GM12878 (cell line): ENCODE results near the gene ADGRF1. TPM values are rescaled to one million over a fixed set of nuclear protein-coding genes. Genes with fewer than 3 reads are reported as not detected.

Experiments
- ATAC-seq: fragments of 200-7000 bp; cut with Tn5 transposase; 3 replicates; pipeline ENCODE4 v1.9.1; 2020; ENCODE audit warnings: mild to moderate bottlenecking, moderate library complexity
- BruUV-seq: library from RNA; stranded (reverse); fragments of 400-500 nt; replicated peaks from 2 replicates; lab custom pipeline; 2021; lab: Mats Ljungman, UMichigan
- CTCF ChIA-PET: fragments of 300-600 bp; sonication (Branson Sonifier 250); formaldehyde crosslinking; extraction: SDS; loops from one replicate; lab custom pipeline; 2021; ENCODE audit warnings: inconsistent platforms; lab: Yijun Ruan, JAX
- POLR2A ChIA-PET: fragments of 350-600 bp; formaldehyde crosslinking; extraction: SDS; loops from one replicate; lab custom pipeline; 2021; ENCODE audit warnings: inconsistent platforms; lab: Charles Lee
- RAD21 ChIA-PET: fragments of 300-600 bp; sonication (Branson Sonifier 250); formaldehyde crosslinking; loops from one replicate; lab custom pipeline; 2023; ENCODE audit warnings: antibody characterized with exemption; ENCODE audit not compliant: unreplicated experiment; lab: Charles Lee
- SMC1A ChIA-PET: fragments of 300-600 bp; sonication (Branson Sonifier 250); formaldehyde crosslinking; loops from one replicate; lab custom pipeline; 2023; ENCODE audit not compliant: unreplicated experiment, uncharacterized antibody; lab: Charles Lee
- DNase-seq: peaks from one replicate; pipeline ENCODE4 v3.0.0-alpha.2; 2011; ENCODE audit warnings: low read depth, low spot score
- FAIRE-seq: peaks from 3 replicates; lab custom pipeline; 2011; peaks lifted over from hg19 to GRCh38; lab: Jason Lieb, UNC
- H2AFZ ChIP-seq: 2 replicates; pipeline ENCODE4 v1.6.0; 2011; ENCODE audit warnings: low read depth, low read length, control low read depth; ENCODE audit not compliant: control insufficient read depth
- H3K27ac ChIP-seq: 2 replicates; pipeline ENCODE4 v1.5.1; 2011; ENCODE audit warnings: control low read depth; ENCODE audit not compliant: control insufficient read depth, insufficient read depth
- H3K27me3 ChIP-seq, 2 experiments: replicated peaks in 1 of 2; 2 replicates each; pipeline versions ENCODE4 v1.6.0 to v1.6.1; 2011; ENCODE audit warnings: low read length in 1 of 2; ENCODE audit not compliant: control insufficient read depth in 2 of 2, insufficient read depth in 2 of 2
- H3K36me3 ChIP-seq, 2 experiments: 2 replicates each; pipeline ENCODE4 v1.5.1; 2011; ENCODE audit warnings: low read length in 1 of 2; ENCODE audit not compliant: control insufficient read depth in 2 of 2, insufficient read depth in 2 of 2
- H3K4me1 ChIP-seq: 2 replicates; pipeline ENCODE4 v1.6.1; 2011; ENCODE audit warnings: mild to moderate bottlenecking, low read length, moderate library complexity, mixed read lengths; ENCODE audit not compliant: control insufficient read depth, insufficient read depth
- H3K4me2 ChIP-seq: 2 replicates; pipeline ENCODE4 v1.6.0; 2011; ENCODE audit warnings: control low read depth; ENCODE audit not compliant: control insufficient read depth, insufficient read depth
- H3K4me3 ChIP-seq: fragments of 200-600 bp; sonication (generic); 2 replicates; pipeline ENCODE4 v1.5.1; 2016
- H3K79me2 ChIP-seq: 2 replicates; pipeline ENCODE4 v1.6.0; 2011; ENCODE audit warnings: low read length; ENCODE audit not compliant: control insufficient read depth, insufficient read depth
- H3K9ac ChIP-seq: 2 replicates; pipeline ENCODE4 v1.8.0; 2011; ENCODE audit warnings: low read length, control low read depth, mixed read lengths; ENCODE audit not compliant: control insufficient read depth, insufficient read depth
- H3K9me3 ChIP-seq: replicated peaks from 3 replicates; pipeline ENCODE4 v1.5.1; 2011; ENCODE audit warnings: mild to moderate bottlenecking, low read length; ENCODE audit not compliant: control insufficient read depth, insufficient read depth
- H4K20me1 ChIP-seq: 2 replicates; pipeline ENCODE4 v1.6.0; 2011; ENCODE audit not compliant: control insufficient read depth, insufficient read depth
- ATF7 ChIP-seq: fragments of 450-650 bp; IDR thresholded peaks from 2 replicates; pipeline ENCODE4 v1.6.1; 2016; ENCODE audit warnings: low read depth, mild to moderate bottlenecking
- CREB1 ChIP-seq: IDR thresholded peaks from 2 replicates; pipeline ENCODE4 v1.6.1; 2012; ENCODE audit warnings: low read depth, mild to moderate bottlenecking, inconsistent platforms
- HSF1 ChIP-seq: fragments of 150-350 bp; IDR thresholded peaks from 2 replicates; pipeline ENCODE4 v1.6.1; 2014; ENCODE audit warnings: mild to moderate bottlenecking, low read depth, low read length
- IRF3 ChIP-seq: fragments of 450-650 bp; IDR thresholded peaks from 2 replicates; pipeline ENCODE4 v1.6.1; 2014; ENCODE audit warnings: mild to moderate bottlenecking
- IRF4 ChIP-seq: IDR thresholded peaks from 2 replicates; pipeline ENCODE4 v1.6.1; 2011; ENCODE audit warnings: low read depth, low read length
- KDM1A ChIP-seq: fragments of 200-600 bp; sonication (generic); IDR thresholded peaks from 2 replicates; pipeline ENCODE4 v1.6.1; 2016; ENCODE audit warnings: borderline replicate concordance
- KLF5 ChIP-seq: fragments of 450-650 bp; IDR thresholded peaks from 2 replicates; pipeline ENCODE4 v1.6.1; 2014; ENCODE audit warnings: mild to moderate bottlenecking; ENCODE audit not compliant: partially characterized antibody
- MXI1 ChIP-seq: fragments of 150-350 bp; IDR thresholded peaks from 2 replicates; pipeline ENCODE4 v1.6.1; 2011; ENCODE audit warnings: low read depth, mild to moderate bottlenecking, inconsistent platforms, low read length, improper control_type of control experiment
- NKRF ChIP-seq: fragments of 450-650 bp; conservative IDR thresholded peaks from 2 replicates; pipeline ENCODE4 v1.6.1; 2017; ENCODE audit warnings: mild to moderate bottlenecking, moderate library complexity
- NR2C1 ChIP-seq: fragments of 450-650 bp; IDR thresholded peaks from 2 replicates; pipeline ENCODE4 v1.6.1; 2017; ENCODE audit warnings: antibody characterized with exemption, mild to moderate bottlenecking, moderate library complexity
- NR2F1 ChIP-seq: fragments of 450-650 bp; conservative IDR thresholded peaks from 2 replicates; pipeline ENCODE4 v1.6.1; 2017; ENCODE audit warnings: mild to moderate bottlenecking
- POLR2AphosphoS2 ChIP-seq: IDR thresholded peaks from 2 replicates; pipeline ENCODE4 v1.6.1; 2011; ENCODE audit warnings: low read depth, mild to moderate bottlenecking, low read length, improper control_type of control experiment, moderate library complexity
- SPI1 ChIP-seq: IDR thresholded peaks from 2 replicates; pipeline ENCODE4 v1.6.1; 2011; ENCODE audit warnings: low read depth, mild to moderate bottlenecking, low read length, moderate library complexity, borderline replicate concordance; ENCODE audit not compliant: insufficient read depth
- SREBF2 ChIP-seq: IDR thresholded peaks from 2 replicates; pipeline ENCODE4 v1.6.1; 2012; ENCODE audit warnings: mild to moderate bottlenecking, low read length
- STAT3 ChIP-seq: IDR thresholded peaks from 2 replicates; pipeline ENCODE4 v1.6.1; 2011; ENCODE audit warnings: low read depth, low read length, improper control_type of control experiment
- SUPT20H ChIP-seq: IDR thresholded peaks from 2 replicates; pipeline ENCODE4 v1.6.1; 2011; ENCODE audit warnings: low read depth, mild to moderate bottlenecking, low read length, moderate library complexity, borderline replicate concordance; ENCODE audit not compliant: control insufficient read depth
- whole genome bisulfite sequencing: methylation state at CpG from one replicate; pipeline ENCODE4 v1.1.6; 2016; ENCODE audit warnings: low lambda C conversion rate; ENCODE audit not compliant: insufficient replicate concordance, insufficient coverage; ENCODE audit errors: missing lambda C conversion rate; 5-methylcytosine and 5-hydroxymethylcytosine counted together
- in situ Hi-C: fragments of 300-500 bp; cut with MboI; formaldehyde crosslinking; loops from 9 replicates; pipeline ENCODE4 v1.14.3; 2018; ENCODE audit warnings: mixed read lengths
- intact Hi-C: fragments of 100-400 bp; cut with micrococcal nuclease; formaldehyde crosslinking; loops from one replicate; pipeline ENCODE4 v1.14.2; 2022; ENCODE audit not compliant: unreplicated experiment
- polyA plus RNA-seq, 11 experiments: library from polyadenylated mRNA; depleted of rRNA in 4 of 11; unstranded in 6 of 11; stranded (reverse) in 5 of 11; fragments of >200 nt; fragmentation: Nextera tagmentation in 4 of 11; fragmentation: Illumina TruSeq in 1 of 11; extraction: Ambion mirVana in 4 of 11; extraction: Trizol in 1 of 11; gene quantifications; 1 replicate in 1 of 11; 2 replicates in 10 of 11; pipeline versions ENCODE4 v1.2.1 to v1.2.3, GENCODE V29; 2011 to 2016; ENCODE audit warnings: inconsistent platforms in 2 of 11, missing spikeins in 2 of 11, low read depth in 1 of 11
- total RNA-seq, 4 experiments: library from RNA; depleted of rRNA in 3 of 4; stranded (reverse); fragments of >200 nt in 3 of 4; fragmentation: Illumina TruSeq in 1 of 4; extraction: Trizol in 1 of 4; gene quantifications; 2 replicates each; pipeline versions ENCODE4 v1.2.1 to v1.2.3, GENCODE V29; 2013 to 2021
- TF ChIP-seq, protein P1 (sequence below): IDR thresholded peaks from 2 replicates; pipeline ENCODE4 v1.6.1; 2012; ENCODE audit warnings: mild to moderate bottlenecking, low read depth, low read length

The ADGRF1 gene
- total and polyA plus RNA-seq, 10 of the 15 experiments (the other 5 are each of a cell fraction or from before 2014, with no cell fraction given): 0.05 TPM; not detected in 9

DNA sequence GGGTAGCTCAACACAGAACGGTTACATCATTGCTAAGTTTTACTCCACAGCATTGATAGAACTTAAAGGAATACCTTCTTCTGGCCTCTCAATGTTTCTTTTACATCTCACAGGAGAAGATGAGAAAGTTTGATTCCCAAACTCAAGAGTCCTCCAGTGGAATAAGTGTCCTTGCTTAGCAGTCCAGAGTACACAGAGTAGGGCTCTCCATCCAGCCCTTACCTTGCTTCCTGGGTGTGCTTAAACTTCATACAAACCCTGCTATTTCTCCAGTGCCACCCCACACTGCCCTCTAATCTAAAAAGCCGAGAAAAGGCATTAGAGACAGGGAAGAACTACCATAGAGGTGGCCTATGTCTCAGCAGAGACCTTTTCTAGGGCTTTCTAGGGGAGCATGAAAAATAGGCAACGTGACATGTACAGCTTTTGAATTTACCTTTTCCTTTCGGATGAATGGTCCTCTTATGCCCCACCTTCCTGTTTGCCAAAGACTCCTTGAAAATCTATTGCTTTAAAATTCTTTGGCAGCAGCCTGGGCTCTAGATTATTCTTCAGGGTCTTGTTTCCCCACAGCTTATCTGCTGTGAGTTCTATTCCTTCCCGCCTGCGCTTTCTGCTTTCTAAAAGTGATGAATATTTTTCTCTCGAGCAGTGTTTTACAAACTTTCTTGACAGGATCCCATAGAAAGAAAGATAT, 12.1 kb downstream of the ADGRF1 start:
- DNase-seq: no peak
- ATAC-seq: no peak
- in situ Hi-C loops (no loop called here), intact Hi-C loops (no loop called here)
- Histone ChIP-seq H3K9ac (no peak overlapping the region), H3K27ac (no peak overlapping the region), H3K4me2 (no peak overlapping the region), H3K27me3 (no peaks in the 10 kb centered on the region), H4K20me1 (no peaks in the 10 kb centered on the region), H3K36me3 (no peaks in the 10 kb centered on the region), H3K9me3 (no peaks in the 10 kb centered on the region), H3K4me1 (no peaks in the 10 kb centered on the region), H3K79me2 (no peaks in the 10 kb centered on the region), H3K4me3 (no peak overlapping the region), H2AFZ (no peak overlapping the region)
- ChIA-PET CTCF (no interaction called here), SMC1A (no interaction called here), RAD21 (no interaction called here), POLR2A (no interaction called here)
- BruUV-seq: no TSS peak
- 58% methylated on average over 7 of the region's 7 CpGs for WGBS
- FAIRE-seq: no peak
- TF ChIP-seq STAT3 (no peak), SPI1 (no peak), MXI1 (no peak), HSF1 (no peak), IRF3 (no peak), IRF4 (no peak), KDM1A (no peak), SUPT20H (no peak), POLR2AphosphoS2 (no peak), NR2F1 (no peak), NKRF (no peak), NR2C1 (no peak), SREBF2 (no peak), KLF5 (no peak), CREB1 (no peak), ATF7 (no peak)
- TF ChIP-seq, protein P1, sequence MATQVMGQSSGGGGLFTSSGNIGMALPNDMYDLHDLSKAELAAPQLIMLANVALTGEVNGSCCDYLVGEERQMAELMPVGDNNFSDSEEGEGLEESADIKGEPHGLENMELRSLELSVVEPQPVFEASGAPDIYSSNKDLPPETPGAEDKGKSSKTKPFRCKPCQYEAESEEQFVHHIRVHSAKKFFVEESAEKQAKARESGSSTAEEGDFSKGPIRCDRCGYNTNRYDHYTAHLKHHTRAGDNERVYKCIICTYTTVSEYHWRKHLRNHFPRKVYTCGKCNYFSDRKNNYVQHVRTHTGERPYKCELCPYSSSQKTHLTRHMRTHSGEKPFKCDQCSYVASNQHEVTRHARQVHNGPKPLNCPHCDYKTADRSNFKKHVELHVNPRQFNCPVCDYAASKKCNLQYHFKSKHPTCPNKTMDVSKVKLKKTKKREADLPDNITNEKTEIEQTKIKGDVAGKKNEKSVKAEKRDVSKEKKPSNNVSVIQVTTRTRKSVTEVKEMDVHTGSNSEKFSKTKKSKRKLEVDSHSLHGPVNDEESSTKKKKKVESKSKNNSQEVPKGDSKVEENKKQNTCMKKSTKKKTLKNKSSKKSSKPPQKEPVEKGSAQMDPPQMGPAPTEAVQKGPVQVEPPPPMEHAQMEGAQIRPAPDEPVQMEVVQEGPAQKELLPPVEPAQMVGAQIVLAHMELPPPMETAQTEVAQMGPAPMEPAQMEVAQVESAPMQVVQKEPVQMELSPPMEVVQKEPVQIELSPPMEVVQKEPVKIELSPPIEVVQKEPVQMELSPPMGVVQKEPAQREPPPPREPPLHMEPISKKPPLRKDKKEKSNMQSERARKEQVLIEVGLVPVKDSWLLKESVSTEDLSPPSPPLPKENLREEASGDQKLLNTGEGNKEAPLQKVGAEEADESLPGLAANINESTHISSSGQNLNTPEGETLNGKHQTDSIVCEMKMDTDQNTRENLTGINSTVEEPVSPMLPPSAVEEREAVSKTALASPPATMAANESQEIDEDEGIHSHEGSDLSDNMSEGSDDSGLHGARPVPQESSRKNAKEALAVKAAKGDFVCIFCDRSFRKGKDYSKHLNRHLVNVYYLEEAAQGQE: no peak
